Measurements from ENCODE around the gene SPTBN2.
"Not testable (repeated sequence)": the region's sequence is repeated elsewhere in the genome, so short reads cannot be mapped to it uniquely, and the experiment has no call there.

The SPTBN2 gene

DNA sequence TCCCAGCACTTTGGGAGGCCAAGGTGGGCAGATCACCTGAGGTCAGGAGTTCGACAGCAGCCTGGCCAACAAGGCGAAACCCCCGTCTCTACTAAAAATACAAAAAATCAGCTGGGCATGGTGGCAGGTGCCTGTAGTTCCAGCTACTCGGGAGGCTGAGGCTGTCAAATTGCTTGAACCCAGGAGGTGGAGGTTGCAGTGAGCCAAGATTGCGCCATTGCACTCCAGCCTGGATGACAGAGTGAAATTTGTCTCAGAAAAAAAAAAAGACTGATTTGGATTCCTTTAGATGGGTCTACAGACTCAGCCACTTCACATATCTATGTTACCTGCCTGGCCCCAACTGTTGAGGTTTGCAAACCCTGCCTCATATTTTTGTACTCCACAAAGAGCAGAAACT lies 4.8 kb downstream of the SPTBN2 start:
- not testable (repeated sequence) for DNase-seq (ENCODE audit: low read depth)

DNA sequence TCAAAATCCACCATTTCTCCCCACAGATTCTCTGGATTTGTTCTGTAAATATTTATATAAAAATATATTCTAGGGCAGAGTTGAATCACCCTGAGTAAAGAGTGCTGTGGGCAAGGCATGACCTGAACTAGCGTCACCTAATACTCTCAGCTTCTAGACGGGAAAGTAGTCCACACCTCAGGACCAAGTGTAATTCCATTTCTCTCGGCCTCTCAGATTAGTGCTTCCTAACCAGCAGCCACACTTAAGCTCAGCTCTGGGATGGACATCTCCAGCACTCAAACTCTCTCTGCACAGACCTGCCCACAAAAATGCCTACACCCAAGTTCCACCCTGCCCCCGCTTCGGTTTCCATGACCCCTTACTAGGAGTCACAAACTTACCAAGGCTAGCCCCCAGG lies 5.3 kb downstream of the SPTBN2 start:
- DNase-seq (ENCODE audit: low read depth) = no peak

GRCh38 chr11:66722745-66723651 lies 6.0 kb downstream of the SPTBN2 start:
- no peak for DNase-seq (ENCODE audit: low read depth)

DNA sequence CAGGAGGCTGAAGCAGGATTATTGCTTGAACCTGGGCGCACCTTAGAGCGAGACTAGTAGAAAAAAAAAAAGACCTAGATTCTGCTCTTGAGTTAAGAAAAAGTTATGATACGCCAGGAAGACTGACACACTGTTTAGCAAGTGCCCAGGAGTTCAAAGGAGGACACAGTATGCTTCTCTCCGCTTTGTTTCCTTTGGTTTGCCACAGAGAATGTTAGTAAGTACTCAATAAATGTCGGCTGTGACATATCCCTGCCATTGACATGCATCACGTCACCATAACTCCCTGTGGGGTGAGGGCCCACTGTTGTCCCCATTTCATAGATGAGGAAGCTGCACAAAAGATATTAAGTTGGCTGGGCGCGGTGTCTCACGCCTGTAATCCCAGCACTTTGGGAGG lies 7.1 kb downstream of the SPTBN2 start:
- DNase-seq (ENCODE audit: low read depth) = no peak

DNA sequence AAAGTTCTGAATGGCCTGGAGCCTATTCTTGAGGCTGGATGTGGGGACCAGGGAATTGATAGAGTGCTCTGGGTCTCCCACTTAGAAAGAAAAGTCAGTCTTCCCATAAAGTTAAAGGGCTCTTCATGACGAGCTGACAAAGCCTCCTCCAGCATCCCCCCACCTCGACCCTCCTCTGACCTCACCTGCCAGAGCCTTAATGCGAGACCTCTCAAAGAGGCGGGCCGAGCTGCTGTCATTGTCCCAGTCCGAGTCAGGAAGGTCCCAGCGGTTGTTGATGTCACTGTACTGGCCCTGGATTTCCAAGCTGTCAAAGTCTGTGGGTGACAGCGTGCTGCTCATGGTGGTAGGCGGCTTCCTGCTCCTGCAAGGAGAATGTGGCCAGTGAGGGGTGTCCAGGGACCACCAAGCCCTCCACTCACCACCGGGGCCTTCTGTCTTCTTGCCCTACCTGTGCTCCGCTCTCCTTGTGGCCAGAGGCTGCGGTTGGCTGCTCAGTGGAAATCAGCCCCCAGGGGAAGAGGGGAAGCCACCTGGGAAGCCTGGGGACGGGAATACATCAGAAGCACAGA lies 8.0 kb downstream of the SPTBN2 start:
- DNase-seq (ENCODE audit: low read depth) = no peak

DNA sequence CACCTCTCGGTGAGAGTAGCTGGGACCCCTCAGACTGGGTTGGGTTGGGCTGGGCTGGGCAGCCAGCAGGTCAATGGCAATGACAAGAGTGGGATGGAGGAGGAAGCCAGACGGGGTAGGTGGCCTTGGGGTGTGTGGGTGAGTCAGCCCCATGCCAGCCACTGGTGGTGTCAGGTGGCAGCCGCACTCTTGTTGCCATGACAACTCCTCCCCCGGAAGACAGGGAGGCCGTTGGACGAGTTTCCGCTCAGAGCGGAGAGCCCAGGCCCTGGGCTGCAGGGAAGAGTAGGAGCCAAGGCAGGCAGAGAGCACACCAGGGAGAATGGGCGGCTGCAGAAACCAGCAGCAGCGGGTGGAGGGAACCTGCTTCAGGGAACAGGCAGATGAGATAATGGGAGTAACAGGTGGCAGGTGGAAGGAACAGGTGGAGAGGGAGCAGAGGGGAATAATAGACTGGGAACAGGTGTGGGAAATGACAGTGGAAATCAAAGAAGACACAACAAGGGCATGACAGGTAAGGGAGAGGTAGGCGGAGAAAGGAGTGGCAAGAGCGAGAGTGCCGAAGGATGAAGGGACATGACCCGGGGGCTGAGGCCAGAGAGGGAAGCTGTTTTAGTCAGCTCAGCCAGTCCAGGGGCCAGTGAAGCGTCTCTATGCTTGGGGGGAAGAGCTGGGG lies 8.7 kb downstream of the SPTBN2 start:
- DNase-seq (ENCODE audit: low read depth) = no peak

DNA sequence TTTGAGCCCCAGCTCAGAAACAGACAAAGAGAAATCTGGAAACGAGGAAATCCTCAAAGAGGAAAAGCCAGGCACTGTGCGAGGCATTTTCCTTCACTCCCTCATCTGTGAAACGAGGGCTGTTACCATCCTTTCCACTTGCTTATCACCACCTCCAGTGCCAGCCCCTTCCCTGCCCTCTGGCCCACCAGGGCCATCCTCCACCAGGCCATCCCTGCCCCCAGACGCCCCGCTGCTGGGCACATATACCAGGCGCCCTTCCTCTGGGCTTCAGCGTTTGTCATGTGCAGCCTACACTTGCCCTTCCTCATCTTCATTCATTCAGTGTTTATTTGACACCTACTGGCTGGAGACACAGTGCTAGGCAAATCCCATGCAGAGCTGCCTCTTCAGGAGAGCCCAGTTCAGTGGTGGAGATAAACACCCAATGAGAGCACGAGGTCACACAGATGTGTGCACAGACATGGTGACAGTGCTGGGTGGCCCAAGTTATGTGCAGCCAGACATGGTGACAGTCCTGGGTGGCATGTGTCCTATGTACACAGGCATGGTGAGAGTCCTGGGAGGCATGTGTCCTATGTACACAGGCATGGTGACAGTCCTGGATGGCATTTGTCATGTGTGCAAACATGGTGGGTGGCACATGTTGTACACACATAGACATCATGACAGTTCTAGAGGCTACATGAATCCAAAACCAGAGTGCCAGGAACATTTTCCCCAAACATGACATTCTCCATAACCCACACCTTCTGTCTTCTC lies 9.7 kb downstream of the SPTBN2 start:
- DNase-seq (ENCODE audit: low read depth) = no peak

DNA sequence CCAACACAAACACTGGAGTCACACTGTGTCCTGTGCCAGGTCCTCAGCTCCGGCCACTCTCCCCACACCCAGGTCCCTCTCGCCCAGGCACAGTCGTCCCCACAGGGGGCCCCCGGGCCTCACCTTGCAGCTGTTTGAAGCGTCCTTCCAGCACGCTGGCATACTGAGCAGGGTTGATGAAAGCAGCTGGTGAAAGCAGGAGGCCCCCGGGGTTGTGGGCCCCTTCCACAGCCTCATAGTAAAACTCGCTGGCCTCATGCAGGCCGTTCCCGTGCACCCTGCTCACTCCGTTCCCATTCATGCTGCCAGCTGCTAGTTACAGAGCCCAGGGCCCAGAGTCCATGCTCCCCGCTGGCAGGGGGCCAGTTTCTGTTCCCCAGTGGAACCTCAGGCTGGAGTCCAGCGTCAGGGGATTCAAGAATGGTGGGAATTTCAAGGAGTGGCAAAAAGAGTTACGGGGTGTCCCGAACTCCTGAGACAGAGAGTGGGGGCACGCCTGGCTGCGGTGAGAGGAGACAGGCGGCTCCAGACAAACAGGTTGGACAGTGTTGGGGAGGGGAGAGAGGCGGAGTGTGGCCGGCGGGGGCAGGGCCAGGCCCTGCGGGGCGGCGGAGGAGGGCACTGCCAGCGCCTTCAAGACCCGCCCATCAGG lies 10.6 kb downstream of the SPTBN2 start:
- DNase-seq (ENCODE audit: low read depth) = no peak

DNA sequence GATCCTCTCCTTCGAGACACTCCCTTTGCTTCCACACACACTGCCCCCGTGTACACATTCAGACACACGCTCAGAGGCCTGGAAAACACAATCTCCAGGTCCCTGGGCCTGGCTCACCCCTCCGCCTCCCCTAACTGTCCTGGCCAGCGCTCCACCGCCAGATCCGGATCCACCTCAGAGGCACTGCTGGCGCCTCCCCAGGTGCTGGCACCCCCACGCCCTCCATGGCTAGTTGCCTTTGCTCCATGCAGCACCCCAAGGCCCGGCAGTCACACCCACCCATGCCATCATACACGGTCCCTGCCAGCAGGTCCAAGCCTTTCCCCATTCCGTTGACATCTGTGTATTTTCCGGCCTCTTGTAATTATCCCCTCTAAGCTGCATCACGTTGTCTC lies 11.1 kb downstream of the SPTBN2 start:
- no peak for DNase-seq (ENCODE audit: low read depth)

DNA sequence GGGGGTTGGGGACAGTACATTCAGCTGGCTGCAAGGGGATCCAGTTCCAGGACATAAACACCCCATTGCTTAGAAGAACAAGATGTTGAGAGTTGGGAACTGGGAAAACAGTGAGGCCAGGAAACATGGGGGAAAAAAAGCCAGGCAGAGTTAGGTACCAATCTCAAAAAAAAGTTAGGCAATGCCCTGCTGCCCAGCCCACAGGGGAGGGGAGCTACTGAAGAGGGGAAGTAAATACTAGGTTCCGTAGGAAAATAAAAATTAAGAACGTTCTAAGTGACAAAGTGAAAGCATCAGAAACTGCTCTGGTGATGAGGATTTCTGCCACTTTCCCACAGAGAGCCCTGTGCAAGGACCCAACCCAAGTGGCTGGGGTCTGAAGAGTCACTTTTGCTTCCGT lies 12.0 kb downstream of the SPTBN2 start:
- no peak for DNase-seq (ENCODE audit: low read depth)

DNA sequence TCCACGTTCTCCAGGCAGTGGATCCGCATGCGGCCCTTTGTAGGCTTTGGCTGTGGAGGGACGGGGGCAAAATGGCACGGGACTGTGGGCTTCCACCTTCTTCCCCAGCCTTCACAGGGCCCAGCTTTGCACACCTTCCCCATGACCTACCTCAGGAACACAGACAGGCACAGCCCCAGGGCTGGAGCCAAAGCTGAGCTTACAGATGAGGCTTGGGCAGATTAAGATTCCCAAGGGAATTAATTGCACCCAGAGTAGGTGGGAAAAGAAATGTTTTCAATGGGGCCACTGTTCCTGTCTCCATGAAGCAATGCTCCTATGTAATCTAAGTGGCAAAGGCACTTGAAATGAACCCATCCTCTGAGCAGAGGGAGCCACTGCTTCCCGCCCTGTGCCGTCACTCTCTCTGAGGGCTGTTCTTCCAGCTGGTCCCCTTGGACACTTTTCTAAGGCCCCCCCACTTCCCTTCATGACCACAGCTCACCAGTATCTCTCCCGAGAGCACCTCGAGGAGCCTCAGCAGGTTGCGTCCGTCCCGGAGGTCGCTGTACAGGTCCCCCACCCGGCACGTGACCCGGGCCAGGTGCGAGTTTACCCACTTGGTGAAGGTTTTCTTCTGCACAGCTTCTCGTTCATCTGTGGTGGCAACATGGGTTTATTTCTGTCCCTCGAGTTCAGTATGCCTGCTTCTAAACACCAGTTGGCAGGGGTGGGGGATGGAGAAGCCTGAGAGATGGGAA lies 13.5 kb downstream of the SPTBN2 start:
- no peak for DNase-seq (ENCODE audit: low read depth)

DNA sequence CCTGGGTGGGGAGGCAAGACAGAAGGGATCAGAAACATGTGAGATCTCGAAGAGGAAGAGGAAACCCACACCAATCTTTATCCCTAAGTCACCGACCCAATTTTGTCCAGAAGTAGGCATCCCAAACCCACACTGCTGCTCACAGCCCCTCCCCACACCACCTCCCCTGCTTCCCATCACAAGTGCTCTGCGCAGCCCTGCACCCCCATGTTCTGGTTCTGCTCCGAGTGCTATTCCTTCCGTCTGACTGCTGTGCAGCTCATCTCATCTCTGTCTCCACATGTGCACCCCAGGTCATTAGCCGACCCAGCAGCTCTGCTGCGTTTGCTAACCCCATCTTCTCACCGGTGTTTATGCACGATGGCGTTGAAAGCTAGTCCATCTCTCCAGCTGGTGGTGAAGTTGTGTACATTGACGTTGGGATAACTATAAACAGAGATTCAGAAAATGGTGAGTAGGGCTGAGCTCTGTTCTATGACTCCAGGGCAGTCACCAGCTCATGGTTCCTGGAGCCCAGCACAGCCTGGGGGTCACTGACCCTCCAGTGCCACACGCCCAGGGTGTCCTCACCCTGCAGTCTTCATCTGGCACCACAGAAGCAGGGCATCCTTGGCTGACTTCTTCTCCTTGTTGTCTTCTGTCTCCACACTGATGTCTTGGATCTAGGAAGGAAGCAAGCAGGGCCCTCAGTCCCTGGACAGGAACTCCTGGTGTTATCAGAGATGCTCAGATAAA lies 15.1 kb downstream of the SPTBN2 start:
- no peak for DNase-seq (ENCODE audit: low read depth)

DNA sequence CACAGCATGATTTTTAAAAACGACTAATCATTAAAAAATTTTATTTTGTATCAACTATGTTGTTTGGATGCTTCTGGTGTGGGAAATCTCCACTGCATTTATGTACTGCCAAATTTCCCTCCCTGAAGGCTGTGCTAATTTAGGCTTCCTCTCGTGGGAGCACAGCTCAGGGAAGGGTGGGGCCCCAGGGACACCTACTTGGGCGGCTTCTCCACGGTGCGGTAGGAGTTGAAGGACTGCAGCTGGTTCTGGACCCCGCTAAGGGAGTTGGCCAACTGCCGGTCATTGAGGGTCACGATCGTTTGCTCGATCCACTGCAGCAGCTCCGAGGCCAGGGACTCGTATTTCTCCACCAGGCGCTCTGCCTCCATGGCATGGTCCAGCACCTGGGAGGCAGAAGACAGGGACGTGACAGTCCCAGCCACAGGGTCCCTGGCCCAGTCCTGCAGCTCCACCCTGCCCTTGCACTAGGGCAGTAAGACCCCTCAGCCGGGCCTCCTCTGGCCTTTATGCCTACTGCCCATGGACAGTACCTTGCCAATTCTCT lies 18.6 kb downstream of the SPTBN2 start:
- no peak for DNase-seq (ENCODE audit: low read depth)

DNA sequence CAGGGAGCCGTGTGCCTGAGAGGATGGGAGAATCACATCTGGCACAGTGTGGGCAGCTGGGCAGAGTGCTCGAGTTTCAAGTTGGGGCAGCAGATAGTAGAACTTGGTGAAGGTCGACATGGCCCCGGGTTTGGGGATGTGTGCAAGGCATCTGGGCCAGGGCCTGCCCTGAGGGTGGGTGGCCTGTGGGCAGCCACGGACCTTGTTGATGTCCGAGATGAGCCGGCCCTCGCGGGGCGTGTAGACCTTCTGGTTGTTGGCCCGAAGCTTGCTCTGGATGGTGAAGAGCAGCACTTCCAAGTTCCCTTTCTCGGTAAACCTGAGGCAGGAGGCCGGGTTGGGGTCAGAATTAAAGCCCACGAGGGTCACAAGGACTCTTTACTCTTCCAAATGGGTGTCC lies 20.3 kb downstream of the SPTBN2 start:
- no peak for DNase-seq (ENCODE audit: low read depth)

DNA sequence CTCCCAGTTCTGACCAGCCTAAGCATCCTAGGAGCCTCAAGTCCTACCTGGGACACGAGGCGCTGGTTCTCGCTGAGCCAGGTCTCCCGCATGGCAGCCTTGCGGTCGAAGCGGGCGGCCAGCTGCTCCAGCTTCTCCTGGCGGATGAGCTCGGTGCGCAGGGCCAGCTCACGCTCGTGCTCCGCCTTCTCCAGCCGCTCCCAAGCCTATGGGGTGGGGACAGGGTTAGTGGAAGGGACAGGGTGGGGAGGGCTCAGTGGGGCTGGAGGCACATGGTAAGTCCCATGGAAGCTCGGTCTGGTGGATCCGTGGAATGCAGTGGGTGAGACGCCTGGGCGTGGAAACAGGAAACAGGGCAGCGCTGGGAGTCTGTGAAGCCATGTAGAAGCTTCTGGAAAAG lies 20.9 kb downstream of the SPTBN2 start:
- DNase-seq (ENCODE audit: low read depth) = no peak

DNA sequence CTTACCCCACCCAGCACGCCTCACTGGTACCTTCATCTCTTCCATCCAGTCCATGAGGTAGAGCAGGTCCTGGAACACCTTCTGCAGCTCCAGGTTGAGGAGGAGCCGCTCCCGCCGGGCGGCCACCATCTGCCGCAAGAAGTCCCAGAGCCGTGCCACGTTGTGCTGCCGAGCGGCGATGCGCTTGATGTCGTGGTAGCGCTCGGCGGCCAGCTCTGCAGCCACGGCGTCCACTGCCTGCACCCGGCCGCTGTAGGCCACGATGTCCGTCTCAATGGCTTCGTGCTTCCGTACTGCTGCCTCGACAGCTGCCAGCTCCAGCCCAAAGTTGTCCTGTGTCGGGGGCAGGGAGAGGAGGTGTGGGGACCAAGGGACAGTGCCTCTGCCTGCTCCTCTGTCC lies 21.5 kb downstream of the SPTBN2 start:
- DNase-seq (ENCODE audit: low read depth) = no peak

DNA sequence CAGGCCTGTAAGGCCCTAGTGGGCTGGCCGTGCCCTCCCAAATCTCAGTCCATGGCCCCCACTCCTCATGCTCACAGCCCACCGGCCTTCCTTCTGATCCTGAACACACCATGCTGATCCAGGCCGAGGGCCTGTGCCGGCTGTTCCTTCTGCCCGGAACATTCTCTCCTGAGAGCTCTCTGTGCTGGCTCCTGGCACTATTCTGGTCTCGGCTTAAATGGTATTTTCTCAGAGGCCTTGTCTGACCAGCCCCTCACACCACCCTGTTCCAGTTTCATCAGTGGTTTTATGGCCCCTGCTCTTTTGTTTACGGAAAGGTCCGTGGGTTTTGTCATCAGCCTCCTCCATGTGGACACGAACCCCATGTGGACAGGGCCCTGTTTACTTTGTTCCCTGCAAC lies 22.0 kb downstream of the SPTBN2 start:
- no peak for DNase-seq (ENCODE audit: low read depth)

- no peak for DNase-seq (ENCODE audit: low read depth)
Measured at GRCh38 chr11:66705587-66706335, 23.3 kb downstream of the SPTBN2 start.

DNA sequence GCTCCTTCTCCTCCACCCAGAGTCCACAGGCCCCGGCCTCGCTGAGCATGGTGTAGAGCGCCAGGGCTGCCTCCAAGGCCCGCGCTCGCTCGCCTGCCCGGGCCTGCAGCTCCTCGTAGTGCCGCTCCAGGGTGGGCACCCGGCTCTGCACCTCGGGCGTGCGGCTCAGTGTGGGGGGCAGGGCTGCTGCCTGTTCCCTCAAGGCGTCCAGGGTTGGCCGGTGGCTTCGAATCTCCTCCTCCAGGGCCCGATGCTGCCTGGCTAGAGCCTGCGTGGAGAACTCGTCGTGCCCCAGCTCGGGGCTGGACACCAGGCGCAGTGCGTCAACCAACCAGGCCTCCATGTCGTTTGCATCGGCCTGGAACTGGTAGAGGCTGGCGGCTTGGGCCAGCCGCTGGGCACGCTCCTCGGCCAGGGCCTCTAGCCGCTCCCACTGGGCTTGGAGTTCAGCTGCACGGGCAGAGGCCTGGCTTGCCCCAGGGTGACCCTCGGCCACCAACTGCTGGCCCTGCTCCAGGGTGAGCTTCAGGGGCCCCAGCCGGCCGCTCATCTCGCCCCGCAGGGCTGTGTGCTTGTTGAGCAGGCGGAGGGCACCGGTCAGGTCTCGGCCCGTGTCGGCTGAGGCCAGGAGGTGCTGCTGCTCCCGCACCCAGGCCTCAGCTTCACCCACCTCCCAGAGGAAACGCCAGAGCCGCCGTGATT lies 24.2 kb downstream of the SPTBN2 start:
- DNase-seq (ENCODE audit: low read depth) = no peak
